H1 (cell line): Measurements from ENCODE around the gene ALDOA. TPM values are rescaled to one million over a fixed set of nuclear protein-coding genes. Genes with fewer than 3 reads are reported as not detected.

Experiments used
- CTCF ChIA-PET: fragments of 300-600 bp; sonication (Branson Sonifier 250); formaldehyde crosslinking; loops from one replicate; lab custom pipeline; 2021; ENCODE audit not compliant: partially characterized antibody; lab: Charles Lee
- POLR2A ChIA-PET: fragments of 300-600 bp; sonication (Branson Sonifier 250); formaldehyde crosslinking; loops from one replicate; lab custom pipeline; 2021; ENCODE audit warnings: inconsistent platforms; ENCODE audit not compliant: partially characterized antibody; lab: Charles Lee
- DNase-seq, 2 experiments: peaks; one replicate each; pipeline versions ENCODE4 v3.0.0 to v3.0.0-alpha.2; 2010 to 2022; ENCODE audit warnings: low spot score in 2 of 2, low read depth in 1 of 2, mixed read lengths in 1 of 2
- FAIRE-seq: peaks from 2 replicates; lab custom pipeline; 2011; peaks lifted over from hg19 to GRCh38; lab: Jason Lieb, UNC
- H2AFZ ChIP-seq: 2 replicates; pipeline ENCODE4 v1.8.1; 2012; ENCODE audit warnings: low read length, inconsistent platforms
- H2AK5ac ChIP-seq: 2 replicates; pipeline ENCODE4 v1.6.1; 2013; ENCODE audit warnings: low read depth, low read length
- H2BK120ac ChIP-seq: replicated peaks from 2 replicates; pipeline ENCODE3; 2013; ENCODE audit warnings: low read depth, low read length, inconsistent platforms
- H2BK12ac ChIP-seq: 2 replicates; pipeline ENCODE4 v1.6.1; 2013; ENCODE audit warnings: low read depth, low read length
- H2BK15ac ChIP-seq: 2 replicates; pipeline ENCODE4 v1.6.1; 2013; ENCODE audit warnings: low read length
- H2BK20ac ChIP-seq: 2 replicates; pipeline ENCODE4 v1.6.1; 2013; ENCODE audit warnings: low read length
- H2BK5ac ChIP-seq: 2 replicates; pipeline ENCODE4 v1.6.1; 2013; ENCODE audit warnings: low read depth, low read length
- H3K14ac ChIP-seq: 2 replicates; pipeline ENCODE4 v1.6.1; 2013; ENCODE audit warnings: inconsistent platforms; ENCODE audit not compliant: insufficient read length
- H3K18ac ChIP-seq: 2 replicates; pipeline ENCODE4 v1.6.1; 2013; ENCODE audit warnings: low read length; ENCODE audit errors: extremely low read depth
- H3K23ac ChIP-seq: 2 replicates; pipeline ENCODE4 v1.6.1; 2013; ENCODE audit warnings: inconsistent platforms; ENCODE audit not compliant: insufficient read length
- H3K23me2 ChIP-seq: 2 replicates; pipeline ENCODE4 v1.6.1; 2013; ENCODE audit warnings: low read depth, low read length
- H3K27ac ChIP-seq: 2 replicates; pipeline ENCODE4 v1.6.1; 2011; ENCODE audit warnings: low read depth, low read length, inconsistent platforms
- H3K27me3 ChIP-seq, 4 experiments: replicated peaks in 1 of 4; 1 replicate in 1 of 4; 2 replicates in 3 of 4; pipeline versions ENCODE4 v1.6.1 to v1.8.1; 2011 to 2013; ENCODE audit warnings: low read length in 3 of 4, mild to moderate bottlenecking in 3 of 4, inconsistent platforms in 2 of 4, mixed read lengths in 2 of 4, moderate library complexity in 1 of 4; ENCODE audit not compliant: control insufficient read depth in 3 of 4, insufficient read depth in 3 of 4; ENCODE audit errors: extremely low read depth in 1 of 4
- H3K36me3 ChIP-seq, 4 experiments: 2 replicates each; pipeline versions ENCODE4 v1.6.1 to v1.8.1; 2011 to 2013; ENCODE audit warnings: mild to moderate bottlenecking in 4 of 4, low read length in 3 of 4, moderate library complexity in 2 of 4, control low read depth in 1 of 4, inconsistent platforms in 1 of 4; ENCODE audit not compliant: insufficient read depth in 4 of 4, control insufficient read depth in 2 of 4
- H3K4ac ChIP-seq: replicated peaks from 2 replicates; pipeline ENCODE3; 2013; ENCODE audit warnings: low read length, low read depth, mixed read lengths, inconsistent platforms; ENCODE audit not compliant: insufficient read length
- H3K4me1 ChIP-seq, 4 experiments: replicated peaks in 1 of 4; 1 replicate in 1 of 4; 2 replicates in 3 of 4; pipeline versions ENCODE4 v1.6.1 to v1.8.1; 2011 to 2013; ENCODE audit warnings: low read length in 3 of 4, inconsistent platforms in 2 of 4, mixed read lengths in 1 of 4; ENCODE audit not compliant: insufficient read depth in 4 of 4, control insufficient read depth in 3 of 4
- H3K4me2 ChIP-seq, 2 experiments: 2 replicates each; pipeline versions ENCODE4 v1.6.1 to v1.8.1; 2011 to 2013; ENCODE audit warnings: low read depth in 2 of 2, low read length in 2 of 2, control low read depth in 1 of 2, inconsistent platforms in 1 of 2, mild to moderate bottlenecking in 1 of 2; ENCODE audit not compliant: insufficient read depth in 1 of 2
- H3K4me3 ChIP-seq, 4 experiments: fragments of 200-600, 300-600 bp in 1 of 4; sonication (generic), shearing (Covaris generic), sonication (Bioruptor Twin) in 1 of 4; 2 replicates each; pipeline versions ENCODE4 v1.5.1 to v1.8.1; 2011 to 2016; ENCODE audit warnings: low read length in 4 of 4, low read depth in 3 of 4, control low read depth in 2 of 4, inconsistent platforms in 2 of 4, mild to moderate bottlenecking in 2 of 4, mixed read lengths in 1 of 4, moderate library complexity in 1 of 4; ENCODE audit not compliant: insufficient read depth in 2 of 4; ENCODE audit errors: extremely low read depth in 1 of 4
- H3K56ac ChIP-seq: replicated peaks from 2 replicates; pipeline ENCODE3; 2013; ENCODE audit warnings: low read depth, mild to moderate bottlenecking, mixed read lengths, low read length, inconsistent platforms; ENCODE audit not compliant: insufficient read length
- H3K79me1 ChIP-seq: 2 replicates; pipeline ENCODE4 v1.6.1; 2013; ENCODE audit warnings: low read depth, low read length, control low read depth
- H3K79me2 ChIP-seq, 2 experiments: 2 replicates each; pipeline versions ENCODE4 v1.6.1 to v1.8.1; 2012 to 2013; ENCODE audit warnings: low read length in 2 of 2, mild to moderate bottlenecking in 2 of 2, inconsistent platforms in 1 of 2; ENCODE audit not compliant: insufficient read depth in 2 of 2, control insufficient read depth in 1 of 2
- H3K9ac ChIP-seq, 4 experiments: replicated peaks in 1 of 4; 1 replicate in 1 of 4; 2 replicates in 3 of 4; pipeline versions ENCODE4 v1.6.1 to v1.8.1; 2011 to 2013; ENCODE audit warnings: low read depth in 3 of 4, low read length in 3 of 4, control low read depth in 2 of 4, mild to moderate bottlenecking in 2 of 4, moderate library complexity in 2 of 4, inconsistent platforms in 1 of 4; ENCODE audit errors: extremely low read depth in 1 of 4
- H3K9me3 ChIP-seq, 2 experiments: 2 replicates each; pipeline versions ENCODE4 v1.6.1 to v1.8.1; 2012 to 2013; ENCODE audit warnings: mild to moderate bottlenecking in 2 of 2, moderate library complexity in 2 of 2, control low read depth in 1 of 2, inconsistent platforms in 1 of 2, low read depth in 1 of 2, low read length in 1 of 2, mixed read lengths in 1 of 2; ENCODE audit not compliant: insufficient read depth in 2 of 2
- H4K20me1 ChIP-seq, 2 experiments: replicated peaks in 1 of 2; 2 replicates each; pipeline versions ENCODE3 to v1.8.1; 2011 to 2013; ENCODE audit warnings: inconsistent platforms in 2 of 2, low read length in 2 of 2, mild to moderate bottlenecking in 1 of 2; ENCODE audit not compliant: insufficient read depth in 2 of 2, control insufficient read depth in 1 of 2
- H4K5ac ChIP-seq: 2 replicates; pipeline ENCODE4 v1.6.1; 2013; ENCODE audit warnings: low read length, low read depth, mixed read lengths, inconsistent platforms; ENCODE audit not compliant: insufficient read length
- H4K8ac ChIP-seq: 2 replicates; pipeline ENCODE4 v1.8.0; 2013; ENCODE audit warnings: mild to moderate bottlenecking, moderate library complexity, low read length, inconsistent platforms; ENCODE audit not compliant: insufficient read depth; ENCODE audit errors: extremely low read depth
- H4K91ac ChIP-seq: replicated peaks from 2 replicates; pipeline ENCODE3; 2013; ENCODE audit warnings: low read length, mixed read lengths, inconsistent platforms; ENCODE audit not compliant: insufficient read length
- GTF2F1 ChIP-seq: IDR thresholded peaks from 2 replicates; pipeline ENCODE4 v1.6.1; 2012; ENCODE audit warnings: low read depth, low read length, improper control_type of control experiment, borderline replicate concordance
- POLR2A ChIP-seq, 2 experiments: IDR thresholded peaks; 1 replicate in 1 of 2; 2 replicates in 1 of 2; pipeline ENCODE4 v1.6.1; 2011; ENCODE audit warnings: low read depth in 2 of 2, low read length in 2 of 2, mild to moderate bottlenecking in 2 of 2; ENCODE audit errors: control extremely low read depth in 1 of 2
- TBP ChIP-seq: IDR thresholded peaks from 2 replicates; pipeline ENCODE4 v1.6.1; 2011; ENCODE audit warnings: low read depth, low read length, improper control_type of control experiment
- WGBS, 2 experiments: shearing (Covaris generic) in 1 of 2; methylation state at CpG; one replicate each; pipeline versions ENCODE4 v1.1.6 to v1.1.7; 2013 to 2015; ENCODE audit warnings: low lambda C conversion rate in 2 of 2, mixed read lengths in 2 of 2, inconsistent platforms in 1 of 2, low coverage in 1 of 2, missing lambda C conversion rate in 1 of 2; ENCODE audit not compliant: insufficient replicate concordance in 2 of 2, insufficient coverage in 1 of 2, insufficient read length in 1 of 2; ENCODE audit errors: extremely low coverage in 1 of 2, missing lambda C conversion rate in 1 of 2; 5-methylcytosine and 5-hydroxymethylcytosine counted together
- polyA plus RNA-seq, 7 experiments: library from polyadenylated mRNA; depleted of rRNA in 3 of 7; stranded (reverse) in 5 of 7; unstranded in 2 of 7; fragments of >200 nt in 5 of 7; fragments of 200-250 nt in 2 of 7; gene quantifications; 1 replicate in 5 of 7; 2 replicates in 1 of 7; 4 replicates in 1 of 7; pipeline versions ENCODE4 v1.2.1 to v1.2.3, GENCODE V29; 2011 to 2013; ENCODE audit warnings: missing spikeins in 2 of 7, mixed read lengths in 2 of 7
- total RNA-seq: library from RNA; stranded (reverse); fragmentation: NEBNext Ultra II Directional; extraction: Animal tissue kit (Norgen Biotek cat#: 25700); gene quantifications from 2 replicates; pipeline ENCODE4 v1.2.1, GENCODE V29; 2021
- TF ChIP-seq, protein P1 (sequence below), 3 experiments: IDR thresholded peaks; 1 replicate in 2 of 3; 2 replicates in 1 of 3; pipeline versions ENCODE4 v1.5.1 to v1.6.1; 2011; ENCODE audit warnings: low read length in 3 of 3, mild to moderate bottlenecking in 3 of 3, inconsistent platforms in 2 of 3, low read depth in 1 of 3, moderate library complexity in 1 of 3; ENCODE audit not compliant: insufficient read depth in 1 of 3; ENCODE audit errors: control extremely low read depth in 1 of 3

Gene ALDOA
- total and polyA plus RNA-seq, 2 of the 8 experiments (the other 6 are each of a cell fraction or from before 2014, with no cell fraction given) = 1,072 to 1,083 TPM

DNA sequence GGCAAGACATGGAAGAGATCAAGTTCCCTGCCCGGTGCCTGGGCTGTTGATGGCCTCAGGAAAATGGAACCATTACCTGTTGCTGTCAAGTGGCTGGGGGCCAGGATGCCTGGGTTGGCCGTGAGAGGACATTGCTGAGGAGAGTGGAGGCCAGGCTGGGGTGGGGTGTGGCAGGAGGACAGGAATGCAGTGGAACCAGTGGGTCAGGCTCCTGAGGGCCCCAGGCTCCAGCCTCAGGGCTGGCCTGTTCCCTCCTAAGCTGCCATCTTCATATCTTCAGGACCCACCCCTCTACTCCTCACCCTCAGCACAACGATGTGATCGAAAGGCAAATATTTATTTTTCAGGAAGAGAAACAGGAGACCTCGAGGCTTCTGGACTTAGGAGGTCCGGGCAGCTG lies 38.9 kb downstream of the ALDOA start:
- no peak overlapping the region for H4K8ac ChIP-seq
- no peak overlapping the region for H3K14ac ChIP-seq
- H3K23me2 ChIP-seq = 0 out of 2 replicates have a peak, but pooled peaks cover 4% of the 10 kb centered on the region
- H3K4me1 ChIP-seq = no peaks in the 10 kb centered on the region
- no peak overlapping the region for H2BK5ac ChIP-seq
- no peak overlapping the region for H2BK15ac ChIP-seq
- WGBS, 2 experiments = 89% methylated on average over 6 of the region's 6 CpGs; no CpG with 5 or more reads in 1 of the 2 experiments
- peaks cover 0 to 49% of the 10 kb centered on the region in 2 experiments; a peak in 3 of 4 replicates for H3K79me2 ChIP-seq
- no peaks in the 10 kb centered on the region for H3K27me3 ChIP-seq
- H2AFZ ChIP-seq = no peak overlapping the region
- FAIRE-seq = no peak
- POLR2A ChIA-PET = interaction anchor here (1.6 to 16.3 kb wide), 4 partner anchors 8 to 39 kb away, joined by 5 to 169 read pairs (median 9); partner anchors contain the start of genes ALDOA, GDPD3, TBX6 and YPEL3
- H3K18ac ChIP-seq = no peak overlapping the region
- H2BK20ac ChIP-seq = no peak overlapping the region
- no peak overlapping the region for H3K4me2 ChIP-seq
- H3K27ac ChIP-seq = no peak overlapping the region
- H3K36me3 ChIP-seq = peaks cover 9 to 40% (median 23%) of the 10 kb centered on the region in 4 experiments; a peak in 7 of 8 replicates
- peaks cover 4 to 27% of the 10 kb centered on the region in 2 experiments for H4K20me1 ChIP-seq
- no peak overlapping the region for H3K9ac ChIP-seq
- no peak overlapping the region for H2BK120ac ChIP-seq
- no peak overlapping the region for H3K56ac ChIP-seq
- H2BK12ac ChIP-seq = no peak overlapping the region
- no peak overlapping the region for H4K91ac ChIP-seq
- no peaks in the 10 kb centered on the region; the same call in 1 of the 2 replicates for H3K79me1 ChIP-seq
- H4K5ac ChIP-seq = no peak overlapping the region
- no peak overlapping the region for H3K4ac ChIP-seq
- no peak for DNase-seq
- CTCF ChIA-PET = interaction anchor here (0.5 to 5.0 kb wide), 5 partner anchors 9 to 345 kb away, joined by 3 to 36 read pairs (median 4); partner anchors contain the start of genes GDPD3 and TBX6
- H3K9me3 ChIP-seq = no peaks in the 10 kb centered on the region
- H3K4me3 ChIP-seq = no peak overlapping the region
- H2AK5ac ChIP-seq = no peak overlapping the region
- H3K23ac ChIP-seq = no peak overlapping the region
- no peak for TF ChIP-seq TBP
- TF ChIP-seq POLR2A (IDR thresholded peaks at IDR 0.05; ENCODE audit: control extremely low read depth in 1 of 2, low read depth in 2 of 2, low read length in 2 of 2) = peak in 1 of 2 experiments; percentile 52; a peak in 1 of 3 replicates
- TF ChIP-seq, protein P1, sequence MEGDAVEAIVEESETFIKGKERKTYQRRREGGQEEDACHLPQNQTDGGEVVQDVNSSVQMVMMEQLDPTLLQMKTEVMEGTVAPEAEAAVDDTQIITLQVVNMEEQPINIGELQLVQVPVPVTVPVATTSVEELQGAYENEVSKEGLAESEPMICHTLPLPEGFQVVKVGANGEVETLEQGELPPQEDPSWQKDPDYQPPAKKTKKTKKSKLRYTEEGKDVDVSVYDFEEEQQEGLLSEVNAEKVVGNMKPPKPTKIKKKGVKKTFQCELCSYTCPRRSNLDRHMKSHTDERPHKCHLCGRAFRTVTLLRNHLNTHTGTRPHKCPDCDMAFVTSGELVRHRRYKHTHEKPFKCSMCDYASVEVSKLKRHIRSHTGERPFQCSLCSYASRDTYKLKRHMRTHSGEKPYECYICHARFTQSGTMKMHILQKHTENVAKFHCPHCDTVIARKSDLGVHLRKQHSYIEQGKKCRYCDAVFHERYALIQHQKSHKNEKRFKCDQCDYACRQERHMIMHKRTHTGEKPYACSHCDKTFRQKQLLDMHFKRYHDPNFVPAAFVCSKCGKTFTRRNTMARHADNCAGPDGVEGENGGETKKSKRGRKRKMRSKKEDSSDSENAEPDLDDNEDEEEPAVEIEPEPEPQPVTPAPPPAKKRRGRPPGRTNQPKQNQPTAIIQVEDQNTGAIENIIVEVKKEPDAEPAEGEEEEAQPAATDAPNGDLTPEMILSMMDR (IDR thresholded peaks at IDR 0.05; ENCODE audit: control extremely low read depth in 1 of 3, insufficient read depth in 1 of 3, low read depth in 1 of 3, low read length in 3 of 3) = no peak
- TF ChIP-seq GTF2F1 = no peak
- TF ChIP-seq, all 59 proteins: peak for 1
